Endothelial cell of umbilical vein (primary cell): Measurements from ENCODE around the gene KHSRP.

ENCODE experiments used
- CTCF ChIP-seq, 2 donors: IDR thresholded peaks; 1 replicate in 1 of 2; 2 replicates in 1 of 2; pipeline ENCODE4 v1.5.1; 2011; ENCODE audit warnings: low read length in 2 of 2, mild to moderate bottlenecking in 2 of 2, moderate library complexity in 2 of 2, control low read depth in 1 of 2, inconsistent platforms in 1 of 2, low read depth in 1 of 2; ENCODE audit not compliant: insufficient read depth in 1 of 2; ENCODE audit errors: extremely low read depth in 1 of 2
- EZH2 ChIP-seq: IDR thresholded peaks from 2 replicates; pipeline ENCODE4 v1.6.1; 2012; ENCODE audit warnings: borderline replicate concordance, low read depth, mild to moderate bottlenecking, moderate library complexity, low read length, inconsistent platforms; ENCODE audit not compliant: severe bottlenecking
- FOS ChIP-seq: IDR thresholded peaks from 2 replicates; pipeline ENCODE4 v1.6.1; 2011; ENCODE audit warnings: mild to moderate bottlenecking, low read length, moderate library complexity, borderline replicate concordance; ENCODE audit not compliant: insufficient read depth
- GATA2 ChIP-seq: IDR thresholded peaks from 2 replicates; pipeline ENCODE4 v1.7.0; 2011; ENCODE audit warnings: low read depth, mild to moderate bottlenecking, moderate library complexity, mixed read lengths, low read length; ENCODE audit not compliant: insufficient read length, insufficient read depth
- JUN ChIP-seq: IDR thresholded peaks from 2 replicates; pipeline ENCODE4 v1.6.1; 2011; ENCODE audit warnings: borderline replicate concordance, low read depth; ENCODE audit not compliant: insufficient read length, insufficient read depth
- MAX ChIP-seq: IDR thresholded peaks from 2 replicates; pipeline ENCODE4 v1.6.1; 2011; ENCODE audit not compliant: insufficient read depth, insufficient read length
- MYC ChIP-seq: IDR thresholded peaks from one replicate; pipeline ENCODE4 v1.6.1; 2011; ENCODE audit warnings: mild to moderate bottlenecking, low read depth, low read length
- POLR2A ChIP-seq: IDR thresholded peaks from 2 replicates; pipeline ENCODE4 v1.6.1; 2012; ENCODE audit warnings: low read depth, mild to moderate bottlenecking, control low read depth, low read length
- POLR2AphosphoS5 ChIP-seq: IDR thresholded peaks from 2 replicates; pipeline ENCODE4 v1.6.1; 2012; ENCODE audit warnings: low read depth, mild to moderate bottlenecking, control low read depth, low read length, moderate library complexity; ENCODE audit not compliant: insufficient read depth

DNA sequence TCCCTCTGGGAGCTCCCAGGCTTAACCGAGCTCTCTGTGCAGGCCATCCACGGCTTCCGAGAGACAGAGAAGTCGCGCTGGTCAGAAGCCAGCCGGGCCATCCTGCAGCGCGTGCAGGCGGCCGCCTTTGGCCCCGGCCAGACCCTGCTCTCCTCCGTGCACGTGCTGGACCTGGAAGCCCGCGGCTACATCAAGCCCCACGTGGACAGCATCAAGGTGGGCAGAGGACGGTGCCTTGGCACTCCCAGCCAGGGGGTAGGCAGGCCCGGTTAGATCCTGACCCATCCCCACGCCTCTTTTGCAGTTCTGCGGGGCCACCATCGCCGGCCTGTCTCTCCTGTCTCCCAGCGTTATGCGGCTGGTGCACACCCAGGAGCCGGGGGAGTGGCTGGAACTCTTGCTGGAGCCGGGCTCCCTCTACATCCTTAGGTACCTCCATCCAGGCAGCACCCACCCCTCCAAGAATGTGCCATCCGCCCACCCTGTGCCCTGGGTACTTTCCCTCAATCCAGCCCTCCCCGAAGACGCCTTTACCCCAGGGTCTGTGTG lies 50.4 kb downstream of the KHSRP start:
- no peak for TF ChIP-seq CTCF (IDR thresholded peaks at IDR 0.05; ENCODE audit: extremely low read depth in 1 of 2, insufficient read depth in 1 of 2, low read depth in 1 of 2, low read length in 2 of 2)
- no peak for TF ChIP-seq POLR2A
- TF ChIP-seq POLR2AphosphoS5: no peak
- no peak for TF ChIP-seq FOS
- TF ChIP-seq JUN: no peak
- TF ChIP-seq MYC: no peak
- TF ChIP-seq GATA2: no peak
- no peak for TF ChIP-seq EZH2
- TF ChIP-seq MAX: no peak
